IMR-90 (cell line): ENCODE data around the gene PITPNC1. TPM values are rescaled to one million over a fixed set of nuclear protein-coding genes. Genes with fewer than 3 reads are reported as not detected.

Experiments used
- ATAC-seq: fragments of 200-7000 bp; cut with Tn5 transposase; 2 replicates; pipeline ENCODE4 v1.9.1; 2020; ENCODE audit warnings: low read depth, mild to moderate bottlenecking, moderate library complexity
- BruUV-seq: library from RNA; stranded (reverse); fragments of 400-500 nt; replicated peaks from 2 replicates; lab custom pipeline; 2021; lab: Mats Ljungman, UMichigan
- CTCF ChIA-PET: fragments of 300-600 bp; formaldehyde crosslinking; extraction: SDS; loops from one replicate; lab custom pipeline; 2021; ENCODE audit warnings: antibody characterized with exemption; lab: Yijun Ruan, JAX
- POLR2A ChIA-PET: fragments of 300-600 bp; sonication (Branson Sonifier 250); formaldehyde crosslinking; loops from one replicate; lab custom pipeline; 2022; ENCODE audit warnings: antibody characterized with exemption; ENCODE audit not compliant: unreplicated experiment; lab: Charles Lee
- DNase-seq: peaks from one replicate; pipeline ENCODE4 v3.0.0; 2013
- H2AFZ ChIP-seq: replicated peaks from 2 replicates; pipeline ENCODE3; 2013; ENCODE audit warnings: low read length, mild to moderate bottlenecking; ENCODE audit not compliant: poor library complexity
- H2AK5ac ChIP-seq: 2 replicates; pipeline ENCODE4 v1.6.1; 2013; ENCODE audit warnings: low read depth, low read length, inconsistent platforms
- H2AK9ac ChIP-seq: replicated peaks from 2 replicates; pipeline ENCODE3; 2013; ENCODE audit warnings: mild to moderate bottlenecking, low read depth, low read length, moderate library complexity; ENCODE audit not compliant: poor library complexity
- H2BK120ac ChIP-seq: 2 replicates; pipeline ENCODE4 v1.6.1; 2013; ENCODE audit warnings: low read depth, low read length, inconsistent platforms
- H2BK15ac ChIP-seq: 3 replicates; pipeline ENCODE4 v1.6.1; 2013; ENCODE audit warnings: low read depth, low read length, inconsistent platforms
- H2BK20ac ChIP-seq: 2 replicates; pipeline ENCODE4 v1.6.1; 2013; ENCODE audit warnings: low read depth, mild to moderate bottlenecking, inconsistent platforms, low read length, moderate library complexity
- H2BK5ac ChIP-seq: 2 replicates; pipeline ENCODE4 v1.6.1; 2013; ENCODE audit warnings: mild to moderate bottlenecking, low read depth, low read length, inconsistent platforms; ENCODE audit not compliant: poor library complexity, severe bottlenecking
- H3K14ac ChIP-seq: replicated peaks from 2 replicates; pipeline ENCODE4 v1.6.1; 2013; ENCODE audit warnings: low read depth, low read length, inconsistent platforms
- H3K18ac ChIP-seq: 2 replicates; pipeline ENCODE4 v1.6.1; 2013; ENCODE audit warnings: low read depth, low read length, control low read depth
- H3K23ac ChIP-seq: 2 replicates; pipeline ENCODE4 v1.6.1; 2013; ENCODE audit warnings: low read depth, low read length, inconsistent platforms
- H3K27ac ChIP-seq: 2 replicates; pipeline ENCODE4 v1.5.1; 2013; ENCODE audit warnings: mild to moderate bottlenecking, control low read depth, low read length; ENCODE audit not compliant: insufficient read depth
- H3K27me3 ChIP-seq: 2 replicates; pipeline ENCODE4 v1.6.1; 2013; ENCODE audit warnings: low read length; ENCODE audit not compliant: control insufficient read depth, insufficient read depth
- H3K36me3 ChIP-seq: 2 replicates; pipeline ENCODE4 v1.6.1; 2013; ENCODE audit warnings: low read length, mixed read lengths; ENCODE audit not compliant: control insufficient read depth, insufficient read depth
- H3K4ac ChIP-seq: 2 replicates; pipeline ENCODE4 v1.6.1; 2013; ENCODE audit warnings: low read depth, low read length, inconsistent platforms
- H3K4me1 ChIP-seq: 2 replicates; pipeline ENCODE4 v1.6.1; 2013; ENCODE audit warnings: low read length, mixed read lengths; ENCODE audit not compliant: control insufficient read depth, insufficient read depth
- H3K4me2 ChIP-seq: 2 replicates; pipeline ENCODE4 v1.6.1; 2013; ENCODE audit warnings: low read depth, mild to moderate bottlenecking, control low read depth, low read length, moderate library complexity
- H3K4me3 ChIP-seq: 2 replicates; pipeline ENCODE4 v1.5.1; 2013; ENCODE audit warnings: low read depth, mild to moderate bottlenecking, control low read depth, low read length, moderate library complexity; ENCODE audit not compliant: insufficient read depth
- H3K56ac ChIP-seq: 2 replicates; pipeline ENCODE4 v1.6.1; 2013; ENCODE audit warnings: low read length, inconsistent platforms; ENCODE audit not compliant: insufficient read depth; ENCODE audit errors: extremely low read depth
- H3K79me1 ChIP-seq, 2 experiments: 2 replicates each; pipeline ENCODE4 v1.6.1; 2013; ENCODE audit warnings: low read length in 2 of 2, inconsistent platforms in 1 of 2, low read depth in 1 of 2
- H3K9ac ChIP-seq: 2 replicates; pipeline ENCODE4 v1.6.1; 2013; ENCODE audit warnings: low read depth, low read length, control low read depth
- H3K9me1 ChIP-seq: 2 replicates; pipeline ENCODE4 v1.6.1; 2013; ENCODE audit warnings: low read length, inconsistent platforms; ENCODE audit not compliant: insufficient read depth
- H3K9me3 ChIP-seq: 2 replicates; pipeline ENCODE4 v1.6.1; 2013; ENCODE audit warnings: low read length; ENCODE audit not compliant: control insufficient read depth, insufficient read depth
- H4K20me1 ChIP-seq: 2 replicates; pipeline ENCODE4 v1.6.1; 2013; ENCODE audit warnings: low read length, inconsistent platforms; ENCODE audit not compliant: insufficient read depth
- H4K5ac ChIP-seq: 2 replicates; pipeline ENCODE4 v1.6.1; 2013; ENCODE audit warnings: mild to moderate bottlenecking, low read depth, low read length, control low read depth
- H4K8ac ChIP-seq, 2 experiments: 2 replicates each; pipeline ENCODE4 v1.6.1; 2013; ENCODE audit warnings: low read depth in 2 of 2, low read length in 2 of 2, control low read depth in 1 of 2, inconsistent platforms in 1 of 2
- H4K91ac ChIP-seq: 2 replicates; pipeline ENCODE4 v1.6.1; 2013; ENCODE audit warnings: low read depth, low read length, inconsistent platforms; ENCODE audit not compliant: insufficient read depth
- CTCF ChIP-seq: conservative IDR thresholded peaks from 2 replicates; pipeline ENCODE4 v1.5.1; 2012; ENCODE audit warnings: mild to moderate bottlenecking, low read depth, low read length, improper control_type of control experiment
- FOS ChIP-seq: fragments of 150-350 bp; IDR thresholded peaks from 2 replicates; pipeline ENCODE4 v1.6.1; 2016; ENCODE audit warnings: low read depth, low read length
- WGBS, 2 experiments: methylation state at CpG; one replicate each; pipeline versions ENCODE4 v1.1.5 to v1.1.7; 2013; ENCODE audit warnings: missing lambda C conversion rate in 2 of 2; ENCODE audit not compliant: insufficient read length in 1 of 2; ENCODE audit errors: extremely low coverage in 2 of 2; 5-methylcytosine and 5-hydroxymethylcytosine counted together
- dilution Hi-C: fragments of 300-500 bp; cut with HindIII; formaldehyde crosslinking; loops from one replicate; pipeline ENCODE4 v1.14.3; 2018; ENCODE audit warnings: low sequenced_read_pairs; ENCODE audit not compliant: unreplicated experiment
- in situ Hi-C: fragments of 300-500 bp; cut with MboI; formaldehyde crosslinking; loops from 3 replicates; pipeline ENCODE4 v1.14.3; 2019; ENCODE audit warnings: low sequenced_read_pairs, inconsistent platforms, mixed read lengths
- intact Hi-C: fragments of 100-400 bp; cut with micrococcal nuclease; formaldehyde crosslinking; loops from 2 replicates; pipeline ENCODE4 v1.10.0; 2022
- polyA plus RNA-seq, 3 experiments: library from polyadenylated mRNA; depleted of rRNA; stranded (reverse); fragments of >200 nt; gene quantifications; 2 replicates each; pipeline ENCODE4 v1.2.3, GENCODE V29; 2012; ENCODE audit warnings: low replicate concordance in 1 of 3
- total RNA-seq: library from RNA; depleted of rRNA; stranded (reverse); fragments of >200 nt; gene quantifications from 2 replicates; pipeline ENCODE4 v1.2.3, GENCODE V29; 2012

PITPNC1 gene
- total and polyA plus RNA-seq, 2 of the 4 experiments (the other 2 are of a cell fraction): 4.1 TPM

- Histone ChIP-seq H4K5ac (no peak overlapping the region), H3K4me2 (no peak overlapping the region), H3K56ac (no peak overlapping the region), H3K9me1 (0 out of 2 replicates have a peak, but pooled peaks cover 3% of the 10 kb centered on the region), H3K18ac (no peak overlapping the region), H3K4me1 (no peaks in the 10 kb centered on the region), H2AK9ac (no peak overlapping the region), H4K8ac (no peak overlapping the region), H3K27ac (no peak overlapping the region), H2BK20ac (no peak overlapping the region), H3K9ac (no peak overlapping the region), H2AFZ (no peak overlapping the region), H2BK15ac (no peak overlapping the region), H3K27me3 (no peaks in the 10 kb centered on the region), H3K14ac (no peak overlapping the region), H3K36me3 (no peaks in the 10 kb centered on the region), H2BK120ac (no peak overlapping the region), H3K79me1 (no peaks in the 10 kb centered on the region), H3K23ac (no peak overlapping the region), H3K9me3 (no peaks in the 10 kb centered on the region), H2AK5ac (no peak overlapping the region), H2BK5ac (no peak overlapping the region), H4K20me1 (no peaks in the 10 kb centered on the region), H4K91ac (no peak overlapping the region), H3K4ac (no peak overlapping the region), H3K4me3 (no peak overlapping the region)
- intact Hi-C loops: no loop called here
- ATAC-seq (no peak), DNase-seq (no peak)
- WGBS, 2 experiments: 100% methylated on average over 6 of the region's 7 CpGs; no CpG with 5 or more reads in 1 of the 2 experiments
- no peak for TF ChIP-seq CTCF
- TF ChIP-seq FOS: no peak
- ChIA-PET CTCF (no interaction called here), POLR2A (no interaction called here)
- BruUV-seq: no TSS peak
- in situ Hi-C loops: no loop called here
- dilution Hi-C loops: no loop called here
Observed at GRCh38 chr17:67615736-67616135, 238.7 kb downstream of the PITPNC1 start.
